CD14-positive monocyte (primary cell): ENCODE data around the gene UBA1. TPM values are rescaled to one million over a fixed set of nuclear protein-coding genes. Genes with fewer than 3 reads are reported as not detected.

Source experiments
- DNase-seq, 3 donors: peaks; one replicate each; pipeline ENCODE4 v3.0.0-alpha.2; 2011 to 2022
- H2AFZ ChIP-seq: 2 replicates; pipeline ENCODE4 v1.6.0; 2012; ENCODE audit warnings: mild to moderate bottlenecking, low read depth, low read length, inconsistent platforms; ENCODE audit not compliant: insufficient read depth, poor library complexity, severe bottlenecking
- H3K27ac ChIP-seq, 2 donors: 1 replicate in 1 of 2; 2 replicates in 1 of 2; pipeline ENCODE4 v1.5.1; 2012 to 2013; ENCODE audit warnings: low read length in 2 of 2, control low read depth in 1 of 2, inconsistent platforms in 1 of 2, low read depth in 1 of 2, mild to moderate bottlenecking in 1 of 2
- H3K27me3 ChIP-seq, 2 donors: one replicate each; pipeline versions ENCODE4 v1.6.0 to v1.6.1; 2011 to 2013; ENCODE audit warnings: low read length in 2 of 2; ENCODE audit not compliant: control insufficient read depth in 2 of 2, insufficient read depth in 2 of 2
- H3K36me3 ChIP-seq, 2 donors: replicated peaks in 1 of 2; 1 replicate in 1 of 2; 2 replicates in 1 of 2; pipeline versions ENCODE4 v1.5.1 to v1.6.1; 2012 to 2013; ENCODE audit warnings: low read length in 2 of 2, control low read depth in 1 of 2, inconsistent platforms in 1 of 2, mild to moderate bottlenecking in 1 of 2; ENCODE audit not compliant: insufficient read depth in 2 of 2, control insufficient read depth in 1 of 2
- H3K4me1 ChIP-seq, 2 donors: 1 replicate in 1 of 2; 2 replicates in 1 of 2; pipeline versions ENCODE4 v1.5.1 to v1.6.1; 2012 to 2013; ENCODE audit warnings: low read length in 2 of 2, control low read depth in 1 of 2, inconsistent platforms in 1 of 2, mild to moderate bottlenecking in 1 of 2, moderate library complexity in 1 of 2; ENCODE audit not compliant: insufficient read depth in 2 of 2, control insufficient read depth in 1 of 2
- H3K4me2 ChIP-seq: replicated peaks from 2 replicates; pipeline ENCODE3; 2012; ENCODE audit warnings: low read length, moderate library complexity, mild to moderate bottlenecking; ENCODE audit not compliant: poor library complexity, severe bottlenecking; ENCODE audit errors: extremely low read depth
- H3K4me3 ChIP-seq, 3 experiments: fragments of 200-600 bp in 1 of 3; sonication (generic) in 1 of 3; replicated peaks in 1 of 3; 1 replicate in 2 of 3; 2 replicates in 1 of 3; pipeline ENCODE4 v1.5.1; 2011 to 2013; ENCODE audit warnings: low read length in 3 of 3, mild to moderate bottlenecking in 3 of 3, control low read depth in 2 of 3, low read depth in 2 of 3, inconsistent platforms in 1 of 3, moderate library complexity in 1 of 3
- H3K79me2 ChIP-seq: 2 replicates; pipeline ENCODE4 v1.6.0; 2012; ENCODE audit warnings: mild to moderate bottlenecking, control low read depth, inconsistent platforms, low read length, moderate library complexity; ENCODE audit not compliant: insufficient read depth
- H3K9ac ChIP-seq: 2 replicates; pipeline ENCODE4 v1.6.0; 2017; ENCODE audit warnings: low read length, mild to moderate bottlenecking; ENCODE audit not compliant: insufficient read depth, poor library complexity, severe bottlenecking
- H3K9me3 ChIP-seq, 2 donors: replicated peaks in 1 of 2; 1 replicate in 1 of 2; 2 replicates in 1 of 2; pipeline versions ENCODE4 v1.5.1 to v1.6.1; 2012 to 2013; ENCODE audit warnings: low read length in 2 of 2, control low read depth in 1 of 2; ENCODE audit not compliant: control insufficient read depth in 1 of 2, insufficient read depth in 1 of 2
- H4K20me1 ChIP-seq: 2 replicates; pipeline ENCODE4 v1.6.0; 2012; ENCODE audit warnings: mild to moderate bottlenecking, low read length, control low read depth, moderate library complexity; ENCODE audit not compliant: insufficient read depth
- H3K27ac Mint-ChIP-seq, 7 donors: one replicate each; pipeline ENCODE4 v1.8.0; 2020; ENCODE audit warnings: mild to moderate bottlenecking in 7 of 7, mixed read lengths in 7 of 7, moderate library complexity in 6 of 7, inconsistent platforms in 2 of 7
- H3K27me3 Mint-ChIP-seq, 3 donors: one replicate each; pipeline ENCODE4 v1.8.0; 2021 to 2022; ENCODE audit warnings: low read depth in 3 of 3, mild to moderate bottlenecking in 3 of 3, mixed read lengths in 3 of 3, moderate library complexity in 3 of 3, inconsistent platforms in 1 of 3
- H3K36me3 Mint-ChIP-seq, 2 donors: one replicate each; pipeline ENCODE4 v1.8.0; 2020; ENCODE audit warnings: mixed read lengths in 2 of 2, inconsistent platforms in 1 of 2, mild to moderate bottlenecking in 1 of 2
- H3K4me1 Mint-ChIP-seq: one replicate; pipeline ENCODE4 v1.8.0; 2020; ENCODE audit warnings: mild to moderate bottlenecking, mixed read lengths
- H3K4me3 Mint-ChIP-seq, 2 donors: one replicate each; pipeline ENCODE4 v1.8.0; 2020; ENCODE audit warnings: mild to moderate bottlenecking in 2 of 2, mixed read lengths in 2 of 2, moderate library complexity in 1 of 2
- H3K9me3 Mint-ChIP-seq, 7 donors: one replicate each; pipeline ENCODE4 v1.8.0; 2020 to 2022; ENCODE audit warnings: mixed read lengths in 7 of 7, mild to moderate bottlenecking in 6 of 7, moderate library complexity in 6 of 7, inconsistent platforms in 2 of 7
- CTCF ChIP-seq: fragments of 200-600 bp; IDR thresholded peaks from one replicate; pipeline ENCODE4 v1.8.0; 2022; ENCODE audit warnings: antibody characterized with exemption, mild to moderate bottlenecking
- WGBS: methylation state at CpG from one replicate; pipeline ENCODE4 v1.1.5; 2013; ENCODE audit warnings: missing lambda C conversion rate; ENCODE audit not compliant: insufficient coverage; 5-methylcytosine and 5-hydroxymethylcytosine counted together
- intact Hi-C, 2 donors: fragments of 100-400 bp; cut with micrococcal nuclease; formaldehyde crosslinking; loops; one replicate each; pipeline versions ENCODE4 v1.15.0 to v1.15.1; 2023
- polyA plus RNA-seq, 3 donors: library from polyadenylated mRNA; depleted of rRNA in 1 of 3; unstranded in 2 of 3; stranded (reverse) in 1 of 3; fragments of 300-500 nt in 2 of 3; fragments of >200 nt in 1 of 3; fragmentation: Illumina TruSeq in 2 of 3; gene quantifications; 1 replicate in 2 of 3; 2 replicates in 1 of 3; pipeline ENCODE4 v1.2.3, GENCODE V29; 2012 to 2021

UBA1 gene
- polyA plus RNA-seq, 3 donors: 125 to 157 (median 150) TPM

GRCh38 chrX:47206316-47206715 is 12.7 kb downstream of the UBA1 start:
- peaks cover 84 to 99% of the 10 kb centered on the region in 2 donors for H3K36me3 Mint-ChIP-seq

DNA sequence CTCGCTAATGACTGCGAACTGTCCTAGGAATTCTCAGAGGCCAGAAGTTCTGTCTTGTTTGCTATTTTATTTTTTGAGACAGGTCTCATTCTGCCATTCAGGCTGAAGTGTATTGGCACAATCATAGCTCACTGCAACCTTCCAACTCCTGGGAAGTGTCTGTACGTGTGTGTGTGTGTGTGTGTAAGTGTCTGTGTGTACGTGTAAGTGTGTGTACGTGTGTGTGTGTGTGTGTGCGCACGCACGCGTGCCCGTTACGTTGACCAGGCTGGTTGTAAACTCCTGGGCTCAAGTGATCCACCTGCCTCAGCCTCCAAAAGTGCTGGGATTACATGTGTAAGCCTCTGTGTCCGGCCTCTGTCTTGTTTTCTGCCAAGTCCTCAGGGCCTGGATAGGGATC is 14.5 kb downstream of the UBA1 start:
- Histone ChIP-seq H3K27me3 (no peaks in the 10 kb centered on the region), H4K20me1 (peaks cover 72% of the 10 kb centered on the region)

More at GRCh38 chrX:47206316-47206715, 12.7 kb downstream of the UBA1 start:
- H3K27ac ChIP-seq: no peak overlapping the region
- peaks cover 76% of the 10 kb centered on the region for H4K20me1 ChIP-seq
- peaks cover 88 to 100% of the 10 kb centered on the region in 2 donors for H3K36me3 ChIP-seq
- H3K4me2 ChIP-seq: no peak overlapping the region
- no peak overlapping the region for H3K4me3 ChIP-seq
- no CpG with 5 or more reads among the region's 3 CpGs for WGBS
- H3K9me3 ChIP-seq: no peaks in the 10 kb centered on the region
- no peak for DNase-seq
- Mint-ChIP-seq H3K4me1 (no peaks in the 10 kb centered on the region), H3K4me3 (no peak overlapping the region), H3K27me3 (peaks cover 0 to 20% (median 0%) of the 10 kb centered on the region in 3 donors), H3K27ac (no peak overlapping the region), H3K9me3 (peaks cover 0 to 4% (median 0%) of the 10 kb centered on the region in 7 donors)
- TF ChIP-seq CTCF: no peak
- no peak overlapping the region for H2AFZ ChIP-seq
- no peak overlapping the region for H3K9ac ChIP-seq
- H3K27me3 ChIP-seq: no peaks in the 10 kb centered on the region
- peaks cover 7% of the 10 kb centered on the region for H3K79me2 ChIP-seq
- intact Hi-C loops: no loop called here
- no peaks in the 10 kb centered on the region for H3K4me1 ChIP-seq

More for the DNA sequence above, 14.5 kb downstream of the UBA1 start:
- peaks cover 85 to 99% of the 10 kb centered on the region in 2 donors for H3K36me3 Mint-ChIP-seq
- no peak overlapping the region for H2AFZ ChIP-seq
- H3K36me3 ChIP-seq: peaks cover 88 to 100% of the 10 kb centered on the region in 2 donors
- no peaks in the 10 kb centered on the region for H3K4me1 ChIP-seq
- no peaks in the 10 kb centered on the region for H3K9me3 ChIP-seq
- H3K9ac ChIP-seq: no peak overlapping the region
- DNase-seq: no peak
- 100% methylated on average over 1 of the region's 12 CpGs for WGBS
- no peaks in the 10 kb centered on the region for H3K4me1 Mint-ChIP-seq
- H3K27me3 Mint-ChIP-seq: peaks cover 0 to 17% (median 0%) of the 10 kb centered on the region in 3 donors
- H3K79me2 ChIP-seq: peaks cover 3% of the 10 kb centered on the region
- H3K4me3 ChIP-seq: no peak overlapping the region
- TF ChIP-seq CTCF: no peak
- H3K27ac Mint-ChIP-seq: no peak overlapping the region
- no peak overlapping the region for H3K27ac ChIP-seq
- H3K4me2 ChIP-seq: no peak overlapping the region
- intact Hi-C loops: no loop called here
- peaks cover 0 to 4% (median 0%) of the 10 kb centered on the region in 7 donors for H3K9me3 Mint-ChIP-seq
- H3K4me3 Mint-ChIP-seq: no peak overlapping the region
